ENCODE results near the gene PPP6R2. TPM values are rescaled to one million over a fixed set of nuclear protein-coding genes. Genes with fewer than 3 reads are reported as not detected.

The PPP6R2 gene
- polyA plus RNA-seq, 3 donors = 34.4 to 58.1 (median 44.6) TPM

GRCh38 chr22:50469377-50470305, 126.5 kb downstream of the PPP6R2 start:
- no peak for DNase-seq (ENCODE audit: extremely low read depth in 1 of 11, low read depth in 9 of 11, low spot score in 4 of 11)

GRCh38 chr22:50470491-50470890, 127.4 kb downstream of the PPP6R2 start:
- no peak for DNase-seq (ENCODE audit: extremely low read depth in 1 of 11, low read depth in 9 of 11, low spot score in 4 of 11)

- DNase-seq (ENCODE audit: extremely low read depth in 1 of 11, low read depth in 9 of 11, low spot score in 4 of 11) = no peak
Measured at GRCh38 chr22:50471197-50471847, 128.2 kb downstream of the PPP6R2 start.

- no peak for DNase-seq (ENCODE audit: extremely low read depth in 1 of 11, low read depth in 9 of 11, low spot score in 4 of 11)
Measured at GRCh38 chr22:50471962-50472361, 128.8 kb downstream of the PPP6R2 start.

GRCh38 chr22:50473088-50473487, 130.0 kb downstream of the PPP6R2 start:
- DNase-seq (ENCODE audit: extremely low read depth in 1 of 11, low read depth in 9 of 11, low spot score in 4 of 11) = no peak

- DNase-seq (ENCODE audit: extremely low read depth in 1 of 11, low read depth in 9 of 11, low spot score in 4 of 11) = no peak
Measured at GRCh38 chr22:50473855-50474671, 130.9 kb downstream of the PPP6R2 start.

GRCh38 chr22:50474710-50475651, 131.9 kb downstream of the PPP6R2 start, which contains the start of gene SBF1:
Gene SBF1 (minus strand): TSS chr22:50475035. CDS start chr22:50474840, 195 bp downstream.
- DNase-seq (ENCODE audit: extremely low read depth in 1 of 11, low read depth in 9 of 11, low spot score in 4 of 11) = peak; percentile 74 to 92 (median 89)

GRCh38 chr22:50475652-50476002, 132.5 kb downstream of the PPP6R2 start:
- no peak for DNase-seq (ENCODE audit: extremely low read depth in 1 of 11, low read depth in 9 of 11, low spot score in 4 of 11)

- DNase-seq (ENCODE audit: extremely low read depth in 1 of 11, low read depth in 9 of 11, low spot score in 4 of 11) = no peak
Measured at GRCh38 chr22:50476868-50477267, 133.7 kb downstream of the PPP6R2 start.

GRCh38 chr22:50477923-50478322, 134.8 kb downstream of the PPP6R2 start:
- no peak for DNase-seq (ENCODE audit: extremely low read depth in 1 of 11, low read depth in 9 of 11, low spot score in 4 of 11)

- no peak for DNase-seq (ENCODE audit: extremely low read depth in 1 of 11, low read depth in 9 of 11, low spot score in 4 of 11)
Measured at GRCh38 chr22:50479721-50480120, 136.6 kb downstream of the PPP6R2 start.

GRCh38 chr22:50481045-50481439, 137.9 kb downstream of the PPP6R2 start:
- no peak for DNase-seq (ENCODE audit: extremely low read depth in 1 of 11, low read depth in 9 of 11, low spot score in 4 of 11)

GRCh38 chr22:50481440-50482106, 138.4 kb downstream of the PPP6R2 start, which contains the start of gene ADM2:
Gene ADM2 (plus strand): TSS chr22:50481543. CDS start chr22:50481848, 305 bp downstream.
- no peak for DNase-seq (ENCODE audit: extremely low read depth in 1 of 11, low read depth in 9 of 11, low spot score in 4 of 11)

- no peak for DNase-seq (ENCODE audit: extremely low read depth in 1 of 11, low read depth in 9 of 11, low spot score in 4 of 11)
Measured at GRCh38 chr22:50482107-50483074, 139.3 kb downstream of the PPP6R2 start.

GRCh38 chr22:50483106-50483505, 140.0 kb downstream of the PPP6R2 start:
- no peak for DNase-seq (ENCODE audit: extremely low read depth in 1 of 11, low read depth in 9 of 11, low spot score in 4 of 11)

- no peak for DNase-seq (ENCODE audit: extremely low read depth in 1 of 11, low read depth in 9 of 11, low spot score in 4 of 11)
Measured at GRCh38 chr22:50483556-50483955, 140.4 kb downstream of the PPP6R2 start.

Measured in renal cortex interstitium (tissue), 11 donors.